BLaER1 treated with 17β-estradiol and CSF1 and Interleukin-3, amounts not matched to agents 10 nM and 100 nM (cell line): ENCODE data around the gene RAD23B.

Experiments
- H3K27ac ChIP-seq, 11 experiments: shearing (Covaris generic); formaldehyde crosslinking; 2 replicates each; pipeline ENCODE4 v1.8.1; 2022
- H3K27me3 ChIP-seq, 11 experiments: shearing (Covaris generic); formaldehyde crosslinking; 2 replicates each; pipeline ENCODE4 v1.8.1; 2022
- H3K36me3 ChIP-seq, 11 experiments: shearing (Covaris generic); formaldehyde crosslinking; 2 replicates each; pipeline ENCODE4 v1.8.1; 2022
- H3K4me1 ChIP-seq, 10 experiments: shearing (Covaris generic); formaldehyde crosslinking; 2 replicates each; pipeline ENCODE4 v1.8.1; 2022
- H3K4me2 ChIP-seq, 11 experiments: shearing (Covaris generic); formaldehyde crosslinking; 2 replicates each; pipeline ENCODE4 v1.8.1; 2022
- H3K4me3 ChIP-seq, 10 experiments: shearing (Covaris generic); formaldehyde crosslinking; 2 replicates each; pipeline ENCODE4 v1.8.1; 2022
- H3K9ac ChIP-seq, 11 experiments: shearing (Covaris generic); formaldehyde crosslinking; 2 replicates each; pipeline ENCODE4 v1.8.1; 2022
- H3K9me3 ChIP-seq, 11 experiments: shearing (Covaris generic); formaldehyde crosslinking; replicated peaks in 1 of 11; 2 replicates each; pipeline ENCODE4 v1.8.1; 2022
- H4K20me1 ChIP-seq, 11 experiments: shearing (Covaris generic); formaldehyde crosslinking; 2 replicates each; pipeline ENCODE4 v1.8.1; 2022
- Cebpa-rat ChIP-seq, 11 experiments: shearing (Covaris generic); IDR thresholded peaks; 2 replicates each; pipeline ENCODE4 v1.8.1; 2022

The RAD23B gene

GRCh38 chr9:107284636-107285035 lies 1.6 kb downstream of the RAD23B start:
- no peaks in the 10 kb centered on the region for H3K9me3 ChIP-seq
- TF ChIP-seq Cebpa-rat (IDR thresholded peaks at IDR 0.05): no peak
- peak overlapping the region; percentile 83 to 98 (median 93) for H3K4me3 ChIP-seq
- no peaks in the 10 kb centered on the region for H3K27me3 ChIP-seq
- H3K36me3 ChIP-seq: peaks cover 0 to 19% (median 5%) of the 10 kb centered on the region in 11 experiments; a peak in 5 of 22 replicates
- H3K4me2 ChIP-seq: peak overlapping the region; percentile 77 to 96 (median 87)
- H3K27ac ChIP-seq: peak overlapping the region; percentile 97 to 100 (median 99); a peak in 21 of 22 replicates
- H3K4me1 ChIP-seq: peaks cover 29 to 61% (median 40%) of the 10 kb centered on the region in 10 experiments
- peak overlapping the region; percentile 98 to 100 (median 99) for H3K9ac ChIP-seq
- peaks cover 58 to 62% (median 60%) of the 10 kb centered on the region in 11 experiments for H4K20me1 ChIP-seq

GRCh38 chr9:107285286-107285685 lies 2.2 kb downstream of the RAD23B start:
- peak overlapping the region in 10 of 11 experiments; percentile 97 to 100 (median 99); a peak in 18 of 22 replicates for H3K27ac ChIP-seq
- H4K20me1 ChIP-seq: peaks cover 65 to 69% (median 66%) of the 10 kb centered on the region in 11 experiments
- no peaks in the 10 kb centered on the region for H3K27me3 ChIP-seq
- peak overlapping the region; percentile 98 to 100 (median 99) for H3K9ac ChIP-seq
- peak overlapping the region; percentile 83 to 98 (median 93) for H3K4me3 ChIP-seq
- no peak for TF ChIP-seq Cebpa-rat (IDR thresholded peaks at IDR 0.05)
- peak overlapping the region; percentile 77 to 96 (median 87) for H3K4me2 ChIP-seq
- no peaks in the 10 kb centered on the region for H3K9me3 ChIP-seq
- peaks cover 0 to 25% (median 10%) of the 10 kb centered on the region in 11 experiments; a peak in 9 of 22 replicates for H3K36me3 ChIP-seq
- peaks cover 29 to 67% (median 41%) of the 10 kb centered on the region in 10 experiments for H3K4me1 ChIP-seq

GRCh38 chr9:107286057-107286456 lies 3.0 kb downstream of the RAD23B start:
- H3K27me3 ChIP-seq: no peaks in the 10 kb centered on the region
- TF ChIP-seq Cebpa-rat (IDR thresholded peaks at IDR 0.05): no peak
- no peaks in the 10 kb centered on the region for H3K9me3 ChIP-seq
- H3K4me2 ChIP-seq: peak overlapping the region; percentile 77 to 96 (median 87)
- peak overlapping the region; percentile 83 to 98 (median 93); a peak in 14 of 20 replicates for H3K4me3 ChIP-seq
- peak overlapping the region in 1 of 11 experiments; percentile 97; a peak in 3 of 22 replicates for H3K27ac ChIP-seq
- peak overlapping the region in 5 of 11 experiments; percentile 98 to 100 (median 99); a peak in 11 of 22 replicates for H3K9ac ChIP-seq
- H3K4me1 ChIP-seq: peaks cover 29 to 69% (median 38%) of the 10 kb centered on the region in 10 experiments
- H4K20me1 ChIP-seq: peaks cover 72 to 77% (median 74%) of the 10 kb centered on the region in 11 experiments
- H3K36me3 ChIP-seq: peaks cover 0 to 30% (median 14%) of the 10 kb centered on the region in 11 experiments; a peak in 11 of 22 replicates

GRCh38 chr9:107288701-107289100 lies 5.6 kb downstream of the RAD23B start:
- Histone ChIP-seq H3K27me3 (no peaks in the 10 kb centered on the region), H3K9me3 (no peaks in the 10 kb centered on the region), H3K4me1 (peaks cover 18 to 82% (median 30%) of the 10 kb centered on the region in 10 experiments; a peak in 19 of 20 replicates), H3K4me2 (peak overlapping the region in 5 of 11 experiments; percentile 4 to 37 (median 25); a peak in 6 of 22 replicates), H4K20me1 (peaks cover 98 to 100% (median 100%) of the 10 kb centered on the region in 11 experiments), H3K36me3 (peaks cover 0 to 44% (median 21%) of the 10 kb centered on the region in 11 experiments; a peak in 13 of 22 replicates), H3K27ac (no peak overlapping the region), H3K9ac (no peak overlapping the region), H3K4me3 (no peak overlapping the region)
- no peak for TF ChIP-seq Cebpa-rat (IDR thresholded peaks at IDR 0.05)

GRCh38 chr9:107290619-107291018 lies 7.5 kb downstream of the RAD23B start:
- TF ChIP-seq Cebpa-rat (IDR thresholded peaks at IDR 0.05): no peak
- peaks cover 11 to 88% (median 26%) of the 10 kb centered on the region in 10 experiments; a peak in 19 of 20 replicates for H3K4me1 ChIP-seq

GRCh38 chr9:107292821-107293542 lies 9.9 kb downstream of the RAD23B start:
- Histone ChIP-seq H3K9ac (no peak overlapping the region), H4K20me1 (peaks cover 98 to 100% (median 100%) of the 10 kb centered on the region in 11 experiments), H3K4me3 (no peak overlapping the region), H3K4me2 (peak overlapping the region in 7 of 11 experiments; percentile 7 to 47 (median 22); a peak in 10 of 22 replicates), H3K4me1 (peaks cover 0 to 67% (median 11%) of the 10 kb centered on the region in 10 experiments; a peak in 12 of 20 replicates), H3K9me3 (no peaks in the 10 kb centered on the region), H3K27ac (no peak overlapping the region), H3K36me3 (peaks cover 0 to 58% (median 27%) of the 10 kb centered on the region in 11 experiments; a peak in 16 of 22 replicates), H3K27me3 (no peaks in the 10 kb centered on the region)
- TF ChIP-seq Cebpa-rat (IDR thresholded peaks at IDR 0.05): no peak

More at GRCh38 chr9:107290619-107291018, 7.5 kb downstream of the RAD23B start:
- H3K27ac ChIP-seq: no peak overlapping the region
- H3K27me3 ChIP-seq: no peaks in the 10 kb centered on the region
- H3K4me2 ChIP-seq: 0 out of 22 replicates have a peak overlapping the region, but pooled peaks of 2 of the 11 experiments have one; percentile 15 to 47
- H3K9me3 ChIP-seq: no peaks in the 10 kb centered on the region
- no peak overlapping the region for H3K9ac ChIP-seq
- no peak overlapping the region for H3K4me3 ChIP-seq
- peaks cover 0 to 47% (median 23%) of the 10 kb centered on the region in 11 experiments; a peak in 13 of 22 replicates for H3K36me3 ChIP-seq
- H4K20me1 ChIP-seq: peaks cover 98 to 100% (median 100%) of the 10 kb centered on the region in 11 experiments

- Histone ChIP-seq H3K9ac (no peak overlapping the region), H3K36me3 (peaks cover 0 to 54% (median 27%) of the 10 kb centered on the region in 11 experiments; a peak in 16 of 22 replicates), H4K20me1 (peaks cover 98 to 100% (median 100%) of the 10 kb centered on the region in 11 experiments), H3K9me3 (no peaks in the 10 kb centered on the region), H3K4me1 (peaks cover 0 to 68% (median 9%) of the 10 kb centered on the region in 10 experiments; a peak in 12 of 20 replicates), H3K4me2 (peak overlapping the region in 1 of 11 experiments; percentile 47; a peak in 3 of 22 replicates), H3K27ac (no peak overlapping the region), H3K27me3 (no peaks in the 10 kb centered on the region), H3K4me3 (no peak overlapping the region)
- no peak for TF ChIP-seq Cebpa-rat (IDR thresholded peaks at IDR 0.05)
Observed at GRCh38 chr9:107293543-107294085, 10.5 kb downstream of the RAD23B start.

- Histone ChIP-seq H3K27me3 (no peaks in the 10 kb centered on the region), H3K4me2 (peak overlapping the region in 1 of 11 experiments; percentile 18; a peak in 1 of 22 replicates), H4K20me1 (peaks cover 100% of the 10 kb centered on the region in 11 experiments), H3K4me1 (peaks cover 0 to 69% (median 9%) of the 10 kb centered on the region in 10 experiments; a peak in 10 of 20 replicates), H3K36me3 (peaks cover 0 to 48% (median 25%) of the 10 kb centered on the region in 11 experiments; a peak in 16 of 22 replicates), H3K4me3 (no peak overlapping the region), H3K27ac (no peak overlapping the region), H3K9ac (no peak overlapping the region), H3K9me3 (no peaks in the 10 kb centered on the region)
- no peak for TF ChIP-seq Cebpa-rat (IDR thresholded peaks at IDR 0.05)
Observed at GRCh38 chr9:107294756-107295155, 11.7 kb downstream of the RAD23B start.
